Measurements from ENCODE around the gene SALL3.

DNA sequence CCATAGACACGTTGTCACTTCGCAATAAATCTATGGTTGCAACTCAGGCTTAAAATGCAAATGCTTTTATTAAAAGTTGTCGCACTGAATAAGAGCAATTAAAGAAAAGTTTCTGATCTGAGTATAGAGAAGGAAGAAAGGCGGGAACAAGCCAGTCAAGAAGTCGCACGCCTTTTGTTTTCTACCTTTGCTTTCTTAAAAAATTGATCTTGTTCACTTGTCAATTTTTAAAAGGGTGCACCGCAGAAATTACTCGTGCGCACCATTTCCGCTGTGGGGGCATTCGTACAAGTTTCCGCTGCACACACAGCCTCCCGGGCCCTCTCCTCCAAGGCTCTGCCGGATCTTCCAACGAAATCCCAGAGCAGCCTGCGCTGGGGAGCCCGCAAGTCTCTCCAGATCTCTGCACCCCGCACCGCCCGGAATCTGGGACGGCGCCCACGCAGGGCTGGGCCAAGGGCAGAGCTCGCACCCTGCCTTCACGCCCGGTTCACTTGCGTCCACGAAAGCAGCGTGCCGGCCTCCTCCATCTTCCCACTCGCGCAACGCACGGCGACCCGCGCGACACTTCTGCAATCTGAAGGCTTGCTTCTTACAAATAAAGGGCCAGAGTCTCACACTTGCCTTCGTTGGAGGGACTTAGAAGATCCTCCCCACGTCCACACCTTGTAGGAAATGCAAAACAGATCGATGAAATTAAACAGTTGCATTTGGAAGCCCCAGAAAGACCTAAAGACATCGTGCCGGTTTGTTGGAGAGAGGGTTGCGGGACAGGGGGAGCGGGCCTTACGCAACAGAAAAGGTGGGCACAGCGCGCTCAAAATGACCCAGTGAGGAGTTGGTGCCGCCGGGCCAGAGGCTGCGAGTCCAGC lies 2.6 kb upstream of the SALL3 start:
- TF ChIP-seq, protein P1, sequence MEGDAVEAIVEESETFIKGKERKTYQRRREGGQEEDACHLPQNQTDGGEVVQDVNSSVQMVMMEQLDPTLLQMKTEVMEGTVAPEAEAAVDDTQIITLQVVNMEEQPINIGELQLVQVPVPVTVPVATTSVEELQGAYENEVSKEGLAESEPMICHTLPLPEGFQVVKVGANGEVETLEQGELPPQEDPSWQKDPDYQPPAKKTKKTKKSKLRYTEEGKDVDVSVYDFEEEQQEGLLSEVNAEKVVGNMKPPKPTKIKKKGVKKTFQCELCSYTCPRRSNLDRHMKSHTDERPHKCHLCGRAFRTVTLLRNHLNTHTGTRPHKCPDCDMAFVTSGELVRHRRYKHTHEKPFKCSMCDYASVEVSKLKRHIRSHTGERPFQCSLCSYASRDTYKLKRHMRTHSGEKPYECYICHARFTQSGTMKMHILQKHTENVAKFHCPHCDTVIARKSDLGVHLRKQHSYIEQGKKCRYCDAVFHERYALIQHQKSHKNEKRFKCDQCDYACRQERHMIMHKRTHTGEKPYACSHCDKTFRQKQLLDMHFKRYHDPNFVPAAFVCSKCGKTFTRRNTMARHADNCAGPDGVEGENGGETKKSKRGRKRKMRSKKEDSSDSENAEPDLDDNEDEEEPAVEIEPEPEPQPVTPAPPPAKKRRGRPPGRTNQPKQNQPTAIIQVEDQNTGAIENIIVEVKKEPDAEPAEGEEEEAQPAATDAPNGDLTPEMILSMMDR (conservative IDR thresholded peaks at IDR 0.05; ENCODE audit: low read depth, low read length) = no peak
- no peak for TF ChIP-seq RFX5 (IDR thresholded peaks at IDR 0.05; ENCODE audit: low read depth, low read length)
- no peak for TF ChIP-seq POLR2A (IDR thresholded peaks at IDR 0.05; ENCODE audit: low read depth, low read length)
- TF ChIP-seq RCOR1 (IDR thresholded peaks at IDR 0.05; ENCODE audit: insufficient replicate concordance, low read length) = no peak
- TF ChIP-seq SMC3 (IDR thresholded peaks at IDR 0.05; ENCODE audit: low read depth, low read length) = no peak
- no peak for TF ChIP-seq NFE2L2 (IDR thresholded peaks at IDR 0.05; ENCODE audit: low read depth, low read length)
- TF ChIP-seq MAZ (IDR thresholded peaks at IDR 0.05; ENCODE audit: borderline replicate concordance, low read depth, low read length) = no peak
- TF ChIP-seq RAD21 (IDR thresholded peaks at IDR 0.05; ENCODE audit: low read length) = no peak
- no peak for TF ChIP-seq CEBPB (IDR thresholded peaks at IDR 0.05; ENCODE audit: low read depth, low read length)
- no peak for TF ChIP-seq MXI1 (IDR thresholded peaks at IDR 0.05; ENCODE audit: borderline replicate concordance, low read depth, low read length)
